Measurements from ENCODE around the gene TRIM59. TPM values are rescaled to one million over a fixed set of nuclear protein-coding genes. Genes with fewer than 3 reads are reported as not detected.

The TRIM59 gene
- total and polyA plus RNA-seq, 10 of the 15 experiments (the other 5 are each of a cell fraction or from before 2014, with no cell fraction given) = 14.4 to 105 (median 33.3) TPM

DNA sequence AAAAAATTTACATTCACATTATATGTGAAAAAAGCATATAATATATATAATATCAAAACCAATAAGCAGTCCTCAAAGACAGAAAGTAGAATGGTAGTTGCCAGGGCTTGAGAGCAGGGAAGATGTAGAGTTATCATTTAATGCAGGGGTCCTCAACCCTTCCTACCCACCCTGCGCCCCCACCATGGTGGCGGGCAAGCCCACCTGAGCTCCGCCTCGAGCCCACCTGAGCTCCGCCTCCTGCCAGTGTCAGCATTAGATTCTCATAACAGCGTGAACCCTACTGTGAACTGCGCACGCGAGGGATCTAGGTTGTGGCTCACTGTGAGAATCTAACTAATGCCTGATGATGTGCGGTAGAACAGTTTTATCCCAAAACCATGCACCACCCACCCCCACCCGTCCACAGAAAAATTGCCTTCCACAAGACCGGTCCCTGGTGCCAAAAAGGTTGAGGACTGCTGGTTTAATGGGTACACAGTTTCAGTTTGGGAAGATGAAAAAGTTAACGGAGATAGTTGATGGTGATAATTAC is 3.0 kb downstream of the TRIM59 start:
- in situ Hi-C loops (cut with MboI) (no loop called here), intact Hi-C loops (cut with micrococcal nuclease; ENCODE audit: unreplicated experiment) (loop anchor here (5.0 kb wide), 1 partner anchor 226 kb away; no protein-coding TSS in a partner anchor)
- POLR2A ChIA-PET = no interaction called here
- Histone ChIP-seq H4K20me1 (ENCODE audit: control insufficient read depth, insufficient read depth) (no peaks in the 10 kb centered on the region), H3K4me2 (ENCODE audit: control insufficient read depth, insufficient read depth) (peak overlapping the region; percentile 93; the same call in 1 of the 2 replicates), H3K9me3 (replicated peaks; ENCODE audit: control insufficient read depth, insufficient read depth, low read length) (peaks cover 5% of the 10 kb centered on the region; the same call in 2 of the 3 replicates), H3K27ac (ENCODE audit: control insufficient read depth, insufficient read depth) (no peak overlapping the region), H3K4me3 (peak overlapping the region; percentile 57), H3K36me3 (ENCODE audit: control insufficient read depth in 2 of 2, insufficient read depth in 2 of 2, low read length in 1 of 2) (peaks cover 0 to 17% of the 10 kb centered on the region in 2 experiments; a peak in 1 of 4 replicates), H3K9ac (ENCODE audit: control insufficient read depth, insufficient read depth, low read length) (no peak overlapping the region), H3K79me2 (ENCODE audit: control insufficient read depth, insufficient read depth, low read length) (peaks cover 82% of the 10 kb centered on the region), H3K27me3 (replicated peaks in 1 of 2; ENCODE audit: control insufficient read depth in 2 of 2, insufficient read depth in 2 of 2, low read length in 1 of 2) (no peaks in the 10 kb centered on the region), H3K4me1 (ENCODE audit: control insufficient read depth, insufficient read depth, low read length) (peaks cover 9% of the 10 kb centered on the region), H2AFZ (ENCODE audit: control insufficient read depth, low read depth, low read length) (no peak overlapping the region)
- DNase-seq (ENCODE audit: low read depth, low spot score) = no peak
- 98% methylated on average over 13 of the region's 13 CpGs for WGBS (ENCODE audit: insufficient coverage, insufficient replicate concordance, low lambda C conversion rate, missing lambda C conversion rate)
- FAIRE-seq = no peak
- no TSS peak for BruUV-seq (replicated peaks)
- TF ChIP-seq, protein P1, sequence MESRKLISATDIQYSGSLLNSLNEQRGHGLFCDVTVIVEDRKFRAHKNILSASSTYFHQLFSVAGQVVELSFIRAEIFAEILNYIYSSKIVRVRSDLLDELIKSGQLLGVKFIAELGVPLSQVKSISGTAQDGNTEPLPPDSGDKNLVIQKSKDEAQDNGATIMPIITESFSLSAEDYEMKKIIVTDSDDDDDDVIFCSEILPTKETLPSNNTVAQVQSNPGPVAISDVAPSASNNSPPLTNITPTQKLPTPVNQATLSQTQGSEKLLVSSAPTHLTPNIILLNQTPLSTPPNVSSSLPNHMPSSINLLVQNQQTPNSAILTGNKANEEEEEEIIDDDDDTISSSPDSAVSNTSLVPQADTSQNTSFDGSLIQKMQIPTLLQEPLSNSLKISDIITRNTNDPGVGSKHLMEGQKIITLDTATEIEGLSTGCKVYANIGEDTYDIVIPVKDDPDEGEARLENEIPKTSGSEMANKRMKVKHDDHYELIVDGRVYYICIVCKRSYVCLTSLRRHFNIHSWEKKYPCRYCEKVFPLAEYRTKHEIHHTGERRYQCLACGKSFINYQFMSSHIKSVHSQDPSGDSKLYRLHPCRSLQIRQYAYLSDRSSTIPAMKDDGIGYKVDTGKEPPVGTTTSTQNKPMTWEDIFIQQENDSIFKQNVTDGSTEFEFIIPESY (IDR thresholded peaks at IDR 0.05) = peak; percentile 92
- TF ChIP-seq YY1 (IDR thresholded peaks at IDR 0.05; ENCODE audit: low read depth, low read length) = no peak
- TF ChIP-seq NFYB (IDR thresholded peaks at IDR 0.05; ENCODE audit: insufficient read depth, low read depth, low read length) = no peak
- no peak for TF ChIP-seq CBFB (IDR thresholded peaks at IDR 0.05; ENCODE audit: low read depth)
- peak; percentile 90 for TF ChIP-seq MLLT1 (IDR thresholded peaks at IDR 0.05)
- CTCF ChIA-PET = interaction anchor here (0.5 to 1.9 kb wide), 2 partner anchors 10 to 66 kb away, joined by 4 read pairs; no protein-coding TSS in a partner anchor
- RAD21 ChIA-PET (ENCODE audit: unreplicated experiment) = no interaction called here
- ATAC-seq = no peak
- SMC1A ChIA-PET (ENCODE audit: uncharacterized antibody, unreplicated experiment) = interaction anchor here (7.7 kb wide), 1 partner anchor 35 kb away, joined by 73 read pairs; no protein-coding TSS in a partner anchor
